Cardiac fibroblast (primary cell): ENCODE results near the gene DDR1.

Experiments used
- DNase-seq, 2 donors: peaks; one replicate each; pipeline versions ENCODE4 v3.0.0 to v3.0.0-alpha.2; 2010; ENCODE audit warnings: low read depth in 2 of 2
- H3K4me3 ChIP-seq, 2 donors: replicated peaks in 1 of 2; 1 replicate in 1 of 2; 2 replicates in 1 of 2; pipeline ENCODE4 v1.5.1; 2011; ENCODE audit warnings: low read depth in 2 of 2, low read length in 2 of 2, mild to moderate bottlenecking in 2 of 2, moderate library complexity in 1 of 2
- CTCF ChIP-seq: IDR thresholded peaks from one replicate; pipeline ENCODE4 v1.5.1; 2011; ENCODE audit warnings: low read depth, mild to moderate bottlenecking, low read length, inconsistent platforms

Gene DDR1

GRCh38 chr6:30891816-30892538, 7.7 kb downstream of the DDR1 start:
- no peak for DNase-seq
- H3K4me3 ChIP-seq: no peak overlapping the region
- no peak for TF ChIP-seq CTCF

- TF ChIP-seq CTCF: peak; percentile 11
- no peak overlapping the region for H3K4me3 ChIP-seq
- DNase-seq: no peak
These were observed 8.8 kb downstream of the DDR1 start for GRCh38 chr6:30893001-30893591.

- no peak for TF ChIP-seq CTCF
These were observed 9.3 kb downstream of the DDR1 start for GRCh38 chr6:30893666-30894065.

GRCh38 chr6:30894381-30894780, 10.1 kb downstream of the DDR1 start:
- TF ChIP-seq CTCF: no peak
- DNase-seq: no peak
- no peak overlapping the region for H3K4me3 ChIP-seq

More at GRCh38 chr6:30893666-30894065, 9.3 kb downstream of the DDR1 start:
- H3K4me3 ChIP-seq: no peak overlapping the region
- no peak for DNase-seq

- TF ChIP-seq CTCF: no peak
- H3K4me3 ChIP-seq: no peak overlapping the region
- DNase-seq: no peak
These were observed 10.6 kb downstream of the DDR1 start for GRCh38 chr6:30894935-30895334.

- no peak overlapping the region for H3K4me3 ChIP-seq
- no peak for DNase-seq
- no peak for TF ChIP-seq CTCF
These were observed 11.0 kb downstream of the DDR1 start for GRCh38 chr6:30895343-30895742.
